Keratinocyte (primary cell): ENCODE results near the gene RASA3.

Experiments
- CTCF ChIP-seq, 3 experiments: IDR thresholded peaks in 1 of 3; conservative IDR thresholded peaks in 1 of 3; optimal IDR thresholded peaks in 1 of 3; 2 replicates in 2 of 3; 3 replicates in 1 of 3; pipeline versions ENCODE3 to v1.5.1; 2011; ENCODE audit warnings: low read length in 3 of 3, mild to moderate bottlenecking in 3 of 3, moderate library complexity in 2 of 3, control low read depth in 1 of 3, inconsistent platforms in 1 of 3; ENCODE audit not compliant: insufficient read depth in 2 of 3; ENCODE audit errors: extremely low read depth in 1 of 3
- EZH2 ChIP-seq: IDR thresholded peaks from one replicate; pipeline ENCODE4 v1.6.1; 2012; ENCODE audit warnings: inconsistent platforms, mild to moderate bottlenecking, low read length, moderate library complexity

GRCh38 chr13:114134944-114135610, 2.7 kb upstream of the RASA3 start:
- TF ChIP-seq CTCF (optimal IDR thresholded peaks at IDR 0.05 in 1 of 3, IDR thresholded peaks at IDR 0.05 in 1 of 3, conservative IDR thresholded peaks at IDR 0.05 in 1 of 3; ENCODE audit: extremely low read depth in 1 of 3, insufficient read depth in 2 of 3, low read length in 3 of 3), result no peak
- TF ChIP-seq EZH2, result no peak
